Lower leg skin (tissue), 4 donors: ENCODE data around the gene LBHD1. TPM values are rescaled to one million over a fixed set of nuclear protein-coding genes. Genes with fewer than 3 reads are reported as not detected.

Experiments used
- DNase-seq, 2 donors: peaks; one replicate each; pipeline ENCODE4 v3.0.0-alpha.2; 2019; ENCODE audit warnings: low spot score in 2 of 2
- H3K4me3 ChIP-seq: fragments of 200-600 bp; sonication (generic); 2 replicates; pipeline ENCODE4 v1.5.1; 2017; ENCODE audit warnings: mild to moderate bottlenecking, low read depth; ENCODE audit not compliant: poor library complexity, severe bottlenecking
- CTCF ChIP-seq, 3 donors: fragments of 450-650 bp; IDR thresholded peaks; one replicate each; pipeline ENCODE4 v1.5.1; 2016; ENCODE audit warnings: antibody characterized with exemption in 3 of 3, mild to moderate bottlenecking in 3 of 3, moderate library complexity in 2 of 3
- POLR2A ChIP-seq, 2 donors: fragments of 450-650 bp; IDR thresholded peaks; one replicate each; pipeline ENCODE4 v1.6.1; 2016 to 2017; ENCODE audit warnings: antibody characterized with exemption in 2 of 2, mild to moderate bottlenecking in 1 of 2, moderate library complexity in 1 of 2
- WGBS, 2 donors: methylation state at CpG; one replicate each; pipeline ENCODE4 v1.1.5; 2018; 5-methylcytosine and 5-hydroxymethylcytosine counted together
- intact Hi-C: fragments of 100-400 bp; cut with DNase I; formaldehyde crosslinking; loops from one replicate; pipeline ENCODE4 v1.15.0; 2023; ENCODE audit warnings: low total_unique reads
- total RNA-seq, 4 donors: library from RNA; depleted of rRNA; stranded (reverse); fragments of >200 nt; gene quantifications; one replicate each; pipeline ENCODE4 v1.1.0, GENCODE V29; 2016

Gene LBHD1
- total RNA-seq, 4 donors from 2014 or later, result 2.5 to 4.6 (median 3.1) TPM

DNA sequence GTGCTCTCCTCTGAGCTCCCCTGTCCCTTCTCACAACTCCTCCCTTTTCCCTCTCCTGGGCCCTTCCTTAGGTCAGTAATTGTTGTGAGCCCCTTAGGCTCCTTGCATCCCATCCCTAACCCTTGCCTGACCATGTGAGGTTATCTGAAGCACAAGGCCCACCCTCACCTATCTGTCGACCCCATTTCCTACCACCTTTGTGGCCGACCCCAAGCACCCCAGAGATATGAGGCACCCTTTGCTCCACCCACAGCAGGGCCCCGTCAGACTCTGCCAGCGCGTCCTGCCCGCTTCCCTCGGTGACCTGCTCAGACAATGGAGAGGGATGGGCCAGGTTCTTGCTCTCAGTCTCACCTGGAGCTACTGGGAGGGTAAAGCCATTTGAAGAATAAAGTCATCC lies 36.7 kb upstream of the LBHD1 start:
- intact Hi-C loops, result loop anchor here (10.0 kb wide), 1 partner anchor 324 kb away; no protein-coding TSS in a partner anchor

GRCh38 chr11:62708392-62708791 lies 36.3 kb upstream of the LBHD1 start:
- no peak for DNase-seq
- TF ChIP-seq CTCF (IDR thresholded peaks at IDR 0.05), result no peak
- TF ChIP-seq POLR2A (IDR thresholded peaks at IDR 0.05), result no peak
- WGBS, 2 donors, result 68 to 75% methylated on average over 5 of the region's 5 CpGs
- H3K4me3 ChIP-seq, result no peak overlapping the region
- intact Hi-C loops, result loop anchor here (10.0 kb wide), 1 partner anchor 324 kb away; no protein-coding TSS in a partner anchor

More for the DNA sequence above, 36.7 kb upstream of the LBHD1 start:
- no peak for TF ChIP-seq CTCF (IDR thresholded peaks at IDR 0.05)
- TF ChIP-seq POLR2A (IDR thresholded peaks at IDR 0.05), result no peak
- DNase-seq, result peak in 1 of 2 donors; percentile 39
- WGBS, 2 donors, result 0 to 2% methylated on average over 7 of the region's 7 CpGs
- peak overlapping the region; percentile 28 for H3K4me3 ChIP-seq

- H3K4me3 ChIP-seq, result peak within 1 kb of the TSS; percentile 24
- intact Hi-C loops, result loop anchor here (10.0 kb wide), 1 partner anchor 323 kb away; no protein-coding TSS in a partner anchor
- no peak for TF ChIP-seq CTCF (IDR thresholded peaks at IDR 0.05)
- TF ChIP-seq POLR2A (IDR thresholded peaks at IDR 0.05), result no peak
- DNase-seq, result no peak
- WGBS, 2 donors, result 84 to 90% methylated on average over 9 to 10 of the region's 10 CpGs
Measured at GRCh38 chr11:62707277-62707861, 35.3 kb upstream of the LBHD1 start, which contains the start of the genes BSCL2 and GNG3. Gene BSCL2 (minus strand): TSS chr11:62707424. CDS start chr11:62707195, 229 bp downstream. Gene GNG3 (plus strand): TSS chr11:62707676. CDS start chr11:62708296, 620 bp downstream.

- WGBS, 2 donors, result 80 to 82% methylated on average over 8 of the region's 8 CpGs
- peak overlapping the region; percentile 24 for H3K4me3 ChIP-seq
- intact Hi-C loops, result loop anchor here (10.0 kb wide), 1 partner anchor 322 kb away; no protein-coding TSS in a partner anchor
- TF ChIP-seq CTCF (IDR thresholded peaks at IDR 0.05) (no peak), POLR2A (IDR thresholded peaks at IDR 0.05) (no peak)
- no peak for DNase-seq
Measured at GRCh38 chr11:62706850-62707247, 34.8 kb upstream of the LBHD1 start.

DNA sequence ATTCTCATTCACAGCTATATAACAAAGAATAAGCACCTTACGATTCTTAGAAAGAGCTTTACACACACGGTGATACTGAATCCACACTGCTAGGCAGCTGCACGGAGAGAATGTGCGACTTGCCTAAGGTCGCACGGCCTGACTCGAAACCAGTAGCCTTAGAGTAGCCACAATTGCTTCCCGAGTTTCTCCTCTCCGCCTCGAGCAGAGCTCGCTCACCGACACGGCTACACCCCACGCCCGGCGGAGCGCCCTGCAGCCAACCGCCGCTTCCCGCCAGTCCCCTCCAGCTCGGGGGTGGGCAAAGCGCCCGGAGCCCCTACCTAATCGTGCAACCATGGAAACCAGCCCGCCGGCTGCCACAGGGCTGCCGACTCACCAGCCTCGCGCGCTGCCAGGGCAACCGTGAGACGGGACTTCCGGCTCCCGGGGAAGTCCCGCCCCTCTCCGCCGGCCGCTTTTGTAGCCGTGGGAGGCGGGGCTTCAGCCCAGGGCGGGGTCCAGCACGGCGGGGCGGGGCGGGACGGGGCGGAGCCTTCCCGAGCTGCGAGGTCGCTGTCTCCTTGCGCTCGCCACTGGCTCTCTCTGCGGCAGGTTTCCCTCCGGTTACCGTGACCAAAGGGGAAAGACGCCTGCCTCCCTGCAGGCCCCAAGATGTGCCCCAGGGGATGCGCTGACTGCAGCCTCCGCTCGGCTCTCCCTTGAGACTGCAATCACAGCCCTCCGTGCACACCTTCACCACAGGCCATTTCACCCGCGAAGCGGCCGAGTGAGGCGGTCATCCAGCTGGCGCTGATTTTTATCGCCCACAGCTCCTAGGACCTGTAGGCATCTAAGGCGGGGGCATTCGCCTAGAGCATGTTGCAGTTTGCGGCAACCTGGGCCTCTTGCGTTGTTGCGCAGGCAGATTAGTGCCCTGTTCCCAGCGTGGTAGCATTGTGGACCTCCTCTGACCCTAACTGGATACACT lies 34.1 kb upstream of the LBHD1 start:
- H3K4me3 ChIP-seq, result peak overlapping the region; percentile 65
- peak; percentile 92 to 99 for DNase-seq
- 8 to 11% methylated on average over 28 to 41 of the region's 73 CpGs for WGBS, 2 donors
- intact Hi-C loops, result loop anchor here (10.0 kb wide), 1 partner anchor 321 kb away; no protein-coding TSS in a partner anchor
- no peak for TF ChIP-seq CTCF (IDR thresholded peaks at IDR 0.05)
- TF ChIP-seq POLR2A (IDR thresholded peaks at IDR 0.05), result no peak
